ENCODE data around the gene TMTC3. TPM values are rescaled to one million over a fixed set of nuclear protein-coding genes. Genes with fewer than 3 reads are reported as not detected.

TMTC3 gene
- polyA plus RNA-seq, 2 of the 4 experiments (the other 2 are of a cell fraction): 12.0 to 34.9 TPM

DNA sequence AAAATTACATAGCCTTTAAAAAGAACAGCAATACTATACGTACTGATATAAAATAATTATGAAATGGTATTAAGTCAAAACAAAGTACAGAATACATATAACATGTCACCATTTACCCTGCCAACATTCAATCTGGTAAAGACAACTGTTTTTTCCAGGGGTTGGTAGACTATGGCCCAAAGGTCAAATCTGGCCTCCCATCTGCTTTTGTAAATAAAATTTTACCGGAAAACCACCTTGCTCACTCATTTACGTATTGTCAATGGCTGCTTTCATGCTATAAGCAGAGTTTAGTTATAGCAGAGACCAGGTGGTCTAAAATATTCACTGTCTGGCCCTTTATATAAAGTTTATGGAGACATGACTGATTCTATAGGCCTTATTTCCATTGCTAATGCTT, 14.3 kb upstream of the TMTC3 start:
- Histone ChIP-seq H3K4me1 (peaks cover 9% of the 10 kb centered on the region), H3K4me3 (no peak overlapping the region), H3K4me2 (no peak overlapping the region), H3K27ac (no peak overlapping the region), H3K9me3 (no peaks in the 10 kb centered on the region)
- 93% methylated on average over 3 of the region's 3 CpGs for WGBS (ENCODE audit: missing lambda C conversion rate)
- ChIA-PET CTCF (no interaction called here), POLR2A (no interaction called here)
- peak; percentile 18 for FAIRE-seq
- TF ChIP-seq GATA3 (IDR thresholded peaks at IDR 0.05; ENCODE audit: borderline replicate concordance): no peak
- no peak for TF ChIP-seq EHF (CRISPR knock-in tag; IDR thresholded peaks at IDR 0.05)
- no peak for TF ChIP-seq TP53 (CRISPR knock-in tag; IDR thresholded peaks at IDR 0.05)
- TF ChIP-seq MYC (IDR thresholded peaks at IDR 0.05; ENCODE audit: borderline replicate concordance, low read length): no peak
- TF ChIP-seq SMC3 (IDR thresholded peaks at IDR 0.05): no peak
- TF ChIP-seq, protein P1, sequence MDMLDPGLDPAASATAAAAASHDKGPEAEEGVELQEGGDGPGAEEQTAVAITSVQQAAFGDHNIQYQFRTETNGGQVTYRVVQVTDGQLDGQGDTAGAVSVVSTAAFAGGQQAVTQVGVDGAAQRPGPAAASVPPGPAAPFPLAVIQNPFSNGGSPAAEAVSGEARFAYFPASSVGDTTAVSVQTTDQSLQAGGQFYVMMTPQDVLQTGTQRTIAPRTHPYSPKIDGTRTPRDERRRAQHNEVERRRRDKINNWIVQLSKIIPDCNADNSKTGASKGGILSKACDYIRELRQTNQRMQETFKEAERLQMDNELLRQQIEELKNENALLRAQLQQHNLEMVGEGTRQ (IDR thresholded peaks at IDR 0.05): no peak
- no peak for TF ChIP-seq NR3C1 (IDR thresholded peaks at IDR 0.05)
- TF ChIP-seq POLR2AphosphoS2 (conservative IDR thresholded peaks at IDR 0.05; ENCODE audit: low read length): no peak
- TF ChIP-seq CEBPB (IDR thresholded peaks at IDR 0.05): no peak
- ATAC-seq: no peak
- DNase-seq (ENCODE audit: low read depth in 1 of 2, low spot score in 1 of 2): no peak

DNA sequence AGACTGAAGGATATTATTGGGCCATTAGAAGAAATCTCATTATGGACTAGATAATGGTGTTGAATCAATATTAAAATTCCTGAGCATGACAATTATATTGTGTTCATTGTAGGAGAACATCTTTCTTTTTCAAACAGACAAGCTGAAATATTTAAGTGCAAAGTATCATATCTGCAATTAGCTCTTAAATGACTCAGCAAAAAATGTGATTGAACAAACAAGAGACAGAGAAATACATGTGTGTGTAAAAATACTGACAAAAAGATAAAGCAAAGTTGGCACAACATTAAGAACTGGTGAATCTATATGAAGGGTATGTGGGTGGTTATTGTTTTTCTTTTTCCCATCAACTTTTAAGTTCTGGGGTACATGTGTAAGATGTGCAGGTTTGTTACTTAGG, 9.7 kb upstream of the TMTC3 start:
- H3K9me3 ChIP-seq: no peaks in the 10 kb centered on the region
- peak; percentile 61 for FAIRE-seq
- ATAC-seq: no peak
- peak overlapping the region; percentile 21 to 77 for H3K27ac ChIP-seq
- H3K4me2 ChIP-seq: peak overlapping the region; percentile 30; the same call in 2 of the 3 replicates
- TF ChIP-seq NPAS2 (CRISPR knock-in tag; IDR thresholded peaks at IDR 0.05; ENCODE audit: borderline replicate concordance): no peak
- no peak for TF ChIP-seq JUN (IDR thresholded peaks at IDR 0.05)
- TF ChIP-seq GATA3 (IDR thresholded peaks at IDR 0.05; ENCODE audit: borderline replicate concordance): no peak
- TF ChIP-seq POLR2AphosphoS2 (conservative IDR thresholded peaks at IDR 0.05; ENCODE audit: low read length): no peak
- peak; percentile 98 for TF ChIP-seq MAFK (IDR thresholded peaks at IDR 0.05; ENCODE audit: partially characterized antibody)
- no peak for TF ChIP-seq FOSL2 (IDR thresholded peaks at IDR 0.05)
- no peak for TF ChIP-seq FOSL2 (CRISPR knock-in tag; IDR thresholded peaks at IDR 0.05)
- TF ChIP-seq EHF (CRISPR knock-in tag; IDR thresholded peaks at IDR 0.05): no peak
- no peak for TF ChIP-seq EP300 (IDR thresholded peaks at IDR 0.05)
- TF ChIP-seq RFX5 (IDR thresholded peaks at IDR 0.05): no peak
- TF ChIP-seq, protein P2, sequence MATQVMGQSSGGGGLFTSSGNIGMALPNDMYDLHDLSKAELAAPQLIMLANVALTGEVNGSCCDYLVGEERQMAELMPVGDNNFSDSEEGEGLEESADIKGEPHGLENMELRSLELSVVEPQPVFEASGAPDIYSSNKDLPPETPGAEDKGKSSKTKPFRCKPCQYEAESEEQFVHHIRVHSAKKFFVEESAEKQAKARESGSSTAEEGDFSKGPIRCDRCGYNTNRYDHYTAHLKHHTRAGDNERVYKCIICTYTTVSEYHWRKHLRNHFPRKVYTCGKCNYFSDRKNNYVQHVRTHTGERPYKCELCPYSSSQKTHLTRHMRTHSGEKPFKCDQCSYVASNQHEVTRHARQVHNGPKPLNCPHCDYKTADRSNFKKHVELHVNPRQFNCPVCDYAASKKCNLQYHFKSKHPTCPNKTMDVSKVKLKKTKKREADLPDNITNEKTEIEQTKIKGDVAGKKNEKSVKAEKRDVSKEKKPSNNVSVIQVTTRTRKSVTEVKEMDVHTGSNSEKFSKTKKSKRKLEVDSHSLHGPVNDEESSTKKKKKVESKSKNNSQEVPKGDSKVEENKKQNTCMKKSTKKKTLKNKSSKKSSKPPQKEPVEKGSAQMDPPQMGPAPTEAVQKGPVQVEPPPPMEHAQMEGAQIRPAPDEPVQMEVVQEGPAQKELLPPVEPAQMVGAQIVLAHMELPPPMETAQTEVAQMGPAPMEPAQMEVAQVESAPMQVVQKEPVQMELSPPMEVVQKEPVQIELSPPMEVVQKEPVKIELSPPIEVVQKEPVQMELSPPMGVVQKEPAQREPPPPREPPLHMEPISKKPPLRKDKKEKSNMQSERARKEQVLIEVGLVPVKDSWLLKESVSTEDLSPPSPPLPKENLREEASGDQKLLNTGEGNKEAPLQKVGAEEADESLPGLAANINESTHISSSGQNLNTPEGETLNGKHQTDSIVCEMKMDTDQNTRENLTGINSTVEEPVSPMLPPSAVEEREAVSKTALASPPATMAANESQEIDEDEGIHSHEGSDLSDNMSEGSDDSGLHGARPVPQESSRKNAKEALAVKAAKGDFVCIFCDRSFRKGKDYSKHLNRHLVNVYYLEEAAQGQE (IDR thresholded peaks at IDR 0.05): no peak
- TF ChIP-seq, protein P3, sequence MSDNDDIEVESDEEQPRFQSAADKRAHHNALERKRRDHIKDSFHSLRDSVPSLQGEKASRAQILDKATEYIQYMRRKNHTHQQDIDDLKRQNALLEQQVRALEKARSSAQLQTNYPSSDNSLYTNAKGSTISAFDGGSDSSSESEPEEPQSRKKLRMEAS (IDR thresholded peaks at IDR 0.05): no peak
- TF ChIP-seq, protein P4, sequence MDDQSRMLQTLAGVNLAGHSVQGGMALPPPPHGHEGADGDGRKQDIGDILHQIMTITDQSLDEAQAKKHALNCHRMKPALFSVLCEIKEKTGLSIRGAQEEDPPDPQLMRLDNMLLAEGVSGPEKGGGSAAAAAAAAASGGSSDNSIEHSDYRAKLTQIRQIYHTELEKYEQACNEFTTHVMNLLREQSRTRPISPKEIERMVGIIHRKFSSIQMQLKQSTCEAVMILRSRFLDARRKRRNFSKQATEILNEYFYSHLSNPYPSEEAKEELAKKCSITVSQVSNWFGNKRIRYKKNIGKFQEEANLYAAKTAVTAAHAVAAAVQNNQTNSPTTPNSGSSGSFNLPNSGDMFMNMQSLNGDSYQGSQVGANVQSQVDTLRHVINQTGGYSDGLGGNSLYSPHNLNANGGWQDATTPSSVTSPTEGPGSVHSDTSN (IDR thresholded peaks at IDR 0.05): no peak
- TF ChIP-seq NFE2L2 (conservative IDR thresholded peaks at IDR 0.05; ENCODE audit: low read length): peak; percentile 98
- TF ChIP-seq SREBF2 (IDR thresholded peaks at IDR 0.05): no peak
- TF ChIP-seq, protein P5, sequence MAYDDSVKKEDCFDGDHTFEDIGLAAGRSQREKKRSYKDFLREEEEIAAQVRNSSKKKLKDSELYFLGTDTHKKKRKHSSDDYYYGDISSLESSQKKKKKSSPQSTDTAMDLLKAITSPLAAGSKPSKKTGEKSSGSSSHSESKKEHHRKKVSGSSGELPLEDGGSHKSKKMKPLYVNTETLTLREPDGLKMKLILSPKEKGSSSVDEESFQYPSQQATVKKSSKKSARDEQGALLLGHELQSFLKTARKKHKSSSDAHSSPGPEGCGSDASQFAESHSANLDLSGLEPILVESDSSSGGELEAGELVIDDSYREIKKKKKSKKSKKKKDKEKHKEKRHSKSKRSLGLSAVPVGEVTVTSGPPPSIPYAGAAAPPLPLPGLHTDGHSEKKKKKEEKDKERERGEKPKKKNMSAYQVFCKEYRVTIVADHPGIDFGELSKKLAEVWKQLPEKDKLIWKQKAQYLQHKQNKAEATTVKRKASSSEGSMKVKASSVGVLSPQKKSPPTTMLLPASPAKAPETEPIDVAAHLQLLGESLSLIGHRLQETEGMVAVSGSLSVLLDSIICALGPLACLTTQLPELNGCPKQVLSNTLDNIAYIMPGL (CRISPR knock-in tag; IDR thresholded peaks at IDR 0.05; ENCODE audit: borderline replicate concordance): no peak
- TF ChIP-seq TP53 (CRISPR knock-in tag; IDR thresholded peaks at IDR 0.05): no peak
- TF ChIP-seq, protein P6, sequence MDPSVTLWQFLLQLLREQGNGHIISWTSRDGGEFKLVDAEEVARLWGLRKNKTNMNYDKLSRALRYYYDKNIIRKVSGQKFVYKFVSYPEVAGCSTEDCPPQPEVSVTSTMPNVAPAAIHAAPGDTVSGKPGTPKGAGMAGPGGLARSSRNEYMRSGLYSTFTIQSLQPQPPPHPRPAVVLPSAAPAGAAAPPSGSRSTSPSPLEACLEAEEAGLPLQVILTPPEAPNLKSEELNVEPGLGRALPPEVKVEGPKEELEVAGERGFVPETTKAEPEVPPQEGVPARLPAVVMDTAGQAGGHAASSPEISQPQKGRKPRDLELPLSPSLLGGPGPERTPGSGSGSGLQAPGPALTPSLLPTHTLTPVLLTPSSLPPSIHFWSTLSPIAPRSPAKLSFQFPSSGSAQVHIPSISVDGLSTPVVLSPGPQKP (IDR thresholded peaks at IDR 0.05; ENCODE audit: low read depth, low read length): no peak
- ChIA-PET POLR2A (no interaction called here), CTCF (no interaction called here)
- no peak overlapping the region for H3K4me3 ChIP-seq
- H3K4me1 ChIP-seq: peaks cover 9% of the 10 kb centered on the region
- no peak for DNase-seq (ENCODE audit: low read depth in 1 of 2, low spot score in 1 of 2)

Measured in A549 (cell line).